Endothelial cell of umbilical vein (primary cell): ENCODE results near the gene ATP13A4.

Experiments used
- CTCF ChIP-seq, 2 donors: IDR thresholded peaks; 1 replicate in 1 of 2; 2 replicates in 1 of 2; pipeline ENCODE4 v1.5.1; 2011; ENCODE audit warnings: low read length in 2 of 2, mild to moderate bottlenecking in 2 of 2, moderate library complexity in 2 of 2, control low read depth in 1 of 2, inconsistent platforms in 1 of 2, low read depth in 1 of 2; ENCODE audit not compliant: insufficient read depth in 1 of 2; ENCODE audit errors: extremely low read depth in 1 of 2
- MYC ChIP-seq: IDR thresholded peaks from one replicate; pipeline ENCODE4 v1.6.1; 2011; ENCODE audit warnings: mild to moderate bottlenecking, low read depth, low read length
- POLR2A ChIP-seq: IDR thresholded peaks from 2 replicates; pipeline ENCODE4 v1.6.1; 2012; ENCODE audit warnings: low read depth, mild to moderate bottlenecking, control low read depth, low read length
- POLR2AphosphoS5 ChIP-seq: IDR thresholded peaks from 2 replicates; pipeline ENCODE4 v1.6.1; 2012; ENCODE audit warnings: low read depth, mild to moderate bottlenecking, control low read depth, low read length, moderate library complexity; ENCODE audit not compliant: insufficient read depth

- TF ChIP-seq POLR2A: no peak
- TF ChIP-seq MYC: no peak
- no peak for TF ChIP-seq CTCF (IDR thresholded peaks at IDR 0.05; ENCODE audit: extremely low read depth in 1 of 2, insufficient read depth in 1 of 2, low read depth in 1 of 2, low read length in 2 of 2)
- TF ChIP-seq POLR2AphosphoS5: no peak
Measured at GRCh38 chr3:193372783-193373182, 181.9 kb downstream of the ATP13A4 start.
